Measurements from ENCODE around the gene IL17B.

IL17B gene

DNA sequence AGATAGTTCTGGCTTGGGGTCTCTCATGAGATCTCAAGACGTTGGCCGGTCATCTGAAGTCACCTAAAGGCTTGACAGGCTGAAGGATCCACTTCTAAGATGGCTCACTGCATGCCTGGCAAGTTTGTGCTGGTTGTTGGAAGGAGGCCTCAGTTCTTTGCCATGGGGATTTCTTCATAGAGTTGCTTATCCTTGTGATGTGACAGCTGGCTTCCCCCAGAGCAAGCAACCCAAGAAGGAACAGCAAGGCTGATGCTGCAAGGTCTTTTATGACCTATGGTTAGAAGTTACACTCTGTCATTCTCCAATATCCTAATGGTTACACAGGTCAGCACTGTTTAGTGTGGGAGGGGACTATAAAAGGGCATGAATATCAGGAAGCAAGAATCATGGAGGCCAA, 54.5 kb downstream of the IL17B start:
- DNase-seq (ENCODE audit: low read depth in 2 of 2): no peak
